Body of pancreas (tissue), 4 donors: ENCODE results near the gene GREB1.

Experiments
- CTCF ChIP-seq, 7 experiments: fragments of 450-650 bp in 4 of 7; fragments of 200-600 bp in 3 of 7; sonication (generic) in 3 of 7; IDR thresholded peaks; one replicate each; pipeline ENCODE4 v1.5.1; 2016 to 2019; ENCODE audit warnings: antibody characterized with exemption in 7 of 7
- POLR2A ChIP-seq, 3 donors: fragments of 450-650 bp; IDR thresholded peaks; one replicate each; pipeline ENCODE4 v1.6.1; 2016; ENCODE audit warnings: antibody characterized with exemption in 3 of 3, mild to moderate bottlenecking in 2 of 3

GRCh38 chr2:11663427-11663826, 129.6 kb downstream of the GREB1 start:
- no peak for TF ChIP-seq POLR2A (IDR thresholded peaks at IDR 0.05)
- no peak for TF ChIP-seq CTCF (IDR thresholded peaks at IDR 0.05)
